GM23338 (cell line): ENCODE data around the gene RPL15. TPM values are rescaled to one million over a fixed set of nuclear protein-coding genes. Genes with fewer than 3 reads are reported as not detected.

Source experiments
- ATAC-seq: fragments of 200-7000 bp; cut with Tn5 transposase; 3 replicates; pipeline ENCODE4 v1.9.1; 2020
- DNase-seq: peaks from one replicate; pipeline ENCODE4 v3.0.0-alpha.2; 2015; ENCODE audit warnings: low spot score
- H2AFZ ChIP-seq: fragments of 200-600 bp; sonication (generic); 2 replicates; pipeline ENCODE4 v1.8.0; 2016; ENCODE audit warnings: antibody characterized with exemption, mild to moderate bottlenecking, moderate library complexity
- H3F3A ChIP-seq: fragments of 200-600 bp; sonication (generic); replicated peaks from 2 replicates; pipeline ENCODE4 v1.8.0; 2017; ENCODE audit warnings: antibody characterized with exemption, mixed run types, low read depth
- H3K27ac ChIP-seq: fragments of 200-600 bp; sonication (generic); 2 replicates; pipeline ENCODE4 v1.6.1; 2016; ENCODE audit warnings: low read depth
- H3K27me3 ChIP-seq: fragments of 200-600 bp; sonication (generic); 2 replicates; pipeline ENCODE4 v1.8.0; 2016; ENCODE audit warnings: mild to moderate bottlenecking, mixed run types, moderate library complexity; ENCODE audit not compliant: insufficient read depth
- H3K36me3 ChIP-seq: fragments of 200-600 bp; sonication (generic); 2 replicates; pipeline ENCODE4 v1.8.0; 2016; ENCODE audit warnings: mild to moderate bottlenecking; ENCODE audit not compliant: insufficient read depth
- H3K4me1 ChIP-seq: fragments of 200-600 bp; sonication (generic); 2 replicates; pipeline ENCODE4 v1.8.0; 2016; ENCODE audit warnings: mild to moderate bottlenecking, moderate library complexity; ENCODE audit not compliant: insufficient read depth
- H3K4me2 ChIP-seq: fragments of 200-600 bp; sonication (generic); 2 replicates; pipeline ENCODE4 v1.7.1; 2017; ENCODE audit warnings: mixed run types
- H3K4me3 ChIP-seq: fragments of 200-600 bp; sonication (generic); 2 replicates; pipeline ENCODE4 v1.6.1; 2016; ENCODE audit warnings: mixed run types
- H3K79me2 ChIP-seq: fragments of 200-600 bp; sonication (generic); replicated peaks from 2 replicates; pipeline ENCODE4 v1.8.0; 2017; ENCODE audit warnings: mild to moderate bottlenecking; ENCODE audit not compliant: insufficient read depth
- H3K9me2 ChIP-seq: fragments of 200-600 bp; sonication (generic); 2 replicates; pipeline ENCODE4 v1.8.0; 2017; ENCODE audit not compliant: insufficient read depth
- H4K20me1 ChIP-seq: fragments of 200-600 bp; sonication (generic); replicated peaks from 2 replicates; pipeline ENCODE4 v1.8.0; 2017; ENCODE audit warnings: mild to moderate bottlenecking; ENCODE audit not compliant: insufficient read depth
- H3K27ac Mint-ChIP-seq: 2 replicates; pipeline ENCODE4 v1.8.0; 2020; ENCODE audit warnings: inconsistent platforms, mild to moderate bottlenecking, moderate library complexity, mixed read lengths
- H3K27me3 Mint-ChIP-seq: 3 replicates; pipeline ENCODE4 v1.8.0; 2022; ENCODE audit warnings: low read depth, mild to moderate bottlenecking, moderate library complexity, mixed read lengths, inconsistent platforms; ENCODE audit not compliant: insufficient read depth, poor library complexity
- H3K36me3 Mint-ChIP-seq: 3 replicates; pipeline ENCODE4 v1.8.0; 2021; ENCODE audit warnings: low read depth, mild to moderate bottlenecking, inconsistent platforms, moderate library complexity, mixed read lengths
- H3K4me1 Mint-ChIP-seq: 3 replicates; pipeline ENCODE4 v1.8.0; 2020; ENCODE audit warnings: mild to moderate bottlenecking, inconsistent platforms, mixed read lengths
- H3K4me3 Mint-ChIP-seq: 3 replicates; pipeline ENCODE4 v1.8.0; 2021; ENCODE audit warnings: moderate library complexity, mild to moderate bottlenecking, inconsistent platforms, mixed read lengths
- H3K9me3 Mint-ChIP-seq: 3 replicates; pipeline ENCODE4 v1.8.0; 2020; ENCODE audit warnings: moderate library complexity, mild to moderate bottlenecking, inconsistent platforms, mixed read lengths
- EZH2 ChIP-seq: fragments of 200-600 bp; sonication (generic); IDR thresholded peaks from one replicate; pipeline ENCODE4 v1.8.0; 2017; ENCODE audit warnings: antibody characterized with exemption, mild to moderate bottlenecking, low read depth; ENCODE audit not compliant: unreplicated experiment
- JUNB ChIP-seq: IDR thresholded peaks from one replicate; pipeline ENCODE4 v1.6.1; 2016; ENCODE audit warnings: antibody characterized with exemption; ENCODE audit not compliant: unreplicated experiment
- ZNF114 ChIP-seq: fragments of 250-450 bp; sonication (Bioruptor Pico); IDR thresholded peaks from 2 replicates; pipeline ENCODE4 v1.5.0; 2020; ENCODE audit warnings: mild to moderate bottlenecking, moderate library complexity
- polyA plus RNA-seq: library from polyadenylated mRNA; unstranded; fragments of >200 nt; fragmentation: Nextera tagmentation; extraction: Ambion mirVana; gene quantifications from 2 replicates; pipeline ENCODE4 v1.2.1, GENCODE V29; 2016
- total RNA-seq: library from RNA; depleted of rRNA; stranded (reverse); fragments of >200 nt; shearing (Covaris generic); gene quantifications from 2 replicates; pipeline ENCODE4 v1.2.3, GENCODE V29; 2014
- TF ChIP-seq, protein P1 (sequence below): fragments of 250-450 bp; sonication (Bioruptor Pico); IDR thresholded peaks from 2 replicates; pipeline ENCODE4 v1.5.0; 2020; ENCODE audit warnings: mild to moderate bottlenecking, moderate library complexity
- TF ChIP-seq, protein P2 (sequence below): IDR thresholded peaks from one replicate; pipeline ENCODE4 v1.6.1; 2018; ENCODE audit warnings: antibody characterized with exemption; ENCODE audit not compliant: unreplicated experiment

The RPL15 gene
- total and polyA plus RNA-seq, 2 experiments from 2014 or later = 2,868 to 3,117 TPM

DNA sequence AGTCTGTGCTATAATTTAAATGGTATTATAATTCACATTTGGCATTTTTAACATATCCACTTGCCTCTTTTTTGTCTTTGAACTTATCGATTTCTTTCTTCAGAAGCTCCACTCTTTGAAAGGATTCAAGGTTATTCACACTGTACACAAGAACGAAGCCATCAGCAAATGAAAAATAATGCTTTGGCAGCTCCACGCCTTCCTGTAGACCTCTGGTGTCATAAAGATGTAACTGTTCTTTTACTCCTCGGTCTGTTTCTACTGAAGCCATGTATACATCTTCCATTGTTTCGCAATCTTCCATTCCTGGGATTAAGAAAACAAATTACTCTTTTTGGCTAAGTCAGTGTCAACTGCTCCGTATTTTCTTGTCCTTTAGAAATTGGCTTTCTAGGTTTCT is 16.2 kb upstream of the RPL15 start:
- Histone ChIP-seq H3K4me3 (no peak overlapping the region), H3K79me2 (no peaks in the 10 kb centered on the region), H3K9me2 (no peaks in the 10 kb centered on the region), H3K27ac (no peak overlapping the region), H4K20me1 (peaks cover 6% of the 10 kb centered on the region; the same call in 1 of the 2 replicates), H3K4me1 (no peaks in the 10 kb centered on the region), H3K27me3 (no peaks in the 10 kb centered on the region), H3K36me3 (peaks cover 20% of the 10 kb centered on the region; the same call in 1 of the 2 replicates), H2AFZ (no peak overlapping the region), H3F3A (no peaks in the 10 kb centered on the region), H3K4me2 (no peak overlapping the region)
- Mint-ChIP-seq H3K9me3 (peaks cover 28% of the 10 kb centered on the region), H3K36me3 (peaks cover 82% of the 10 kb centered on the region), H3K27me3 (peaks cover 8% of the 10 kb centered on the region), H3K4me1 (no peaks in the 10 kb centered on the region; the same call in 2 of the 3 replicates), H3K27ac (no peak overlapping the region), H3K4me3 (no peak overlapping the region)
- TF ChIP-seq JUNB (no peak), EZH2 (no peak), ZNF114 (CRISPR knock-in tag) (no peak)
- TF ChIP-seq, protein P1, sequence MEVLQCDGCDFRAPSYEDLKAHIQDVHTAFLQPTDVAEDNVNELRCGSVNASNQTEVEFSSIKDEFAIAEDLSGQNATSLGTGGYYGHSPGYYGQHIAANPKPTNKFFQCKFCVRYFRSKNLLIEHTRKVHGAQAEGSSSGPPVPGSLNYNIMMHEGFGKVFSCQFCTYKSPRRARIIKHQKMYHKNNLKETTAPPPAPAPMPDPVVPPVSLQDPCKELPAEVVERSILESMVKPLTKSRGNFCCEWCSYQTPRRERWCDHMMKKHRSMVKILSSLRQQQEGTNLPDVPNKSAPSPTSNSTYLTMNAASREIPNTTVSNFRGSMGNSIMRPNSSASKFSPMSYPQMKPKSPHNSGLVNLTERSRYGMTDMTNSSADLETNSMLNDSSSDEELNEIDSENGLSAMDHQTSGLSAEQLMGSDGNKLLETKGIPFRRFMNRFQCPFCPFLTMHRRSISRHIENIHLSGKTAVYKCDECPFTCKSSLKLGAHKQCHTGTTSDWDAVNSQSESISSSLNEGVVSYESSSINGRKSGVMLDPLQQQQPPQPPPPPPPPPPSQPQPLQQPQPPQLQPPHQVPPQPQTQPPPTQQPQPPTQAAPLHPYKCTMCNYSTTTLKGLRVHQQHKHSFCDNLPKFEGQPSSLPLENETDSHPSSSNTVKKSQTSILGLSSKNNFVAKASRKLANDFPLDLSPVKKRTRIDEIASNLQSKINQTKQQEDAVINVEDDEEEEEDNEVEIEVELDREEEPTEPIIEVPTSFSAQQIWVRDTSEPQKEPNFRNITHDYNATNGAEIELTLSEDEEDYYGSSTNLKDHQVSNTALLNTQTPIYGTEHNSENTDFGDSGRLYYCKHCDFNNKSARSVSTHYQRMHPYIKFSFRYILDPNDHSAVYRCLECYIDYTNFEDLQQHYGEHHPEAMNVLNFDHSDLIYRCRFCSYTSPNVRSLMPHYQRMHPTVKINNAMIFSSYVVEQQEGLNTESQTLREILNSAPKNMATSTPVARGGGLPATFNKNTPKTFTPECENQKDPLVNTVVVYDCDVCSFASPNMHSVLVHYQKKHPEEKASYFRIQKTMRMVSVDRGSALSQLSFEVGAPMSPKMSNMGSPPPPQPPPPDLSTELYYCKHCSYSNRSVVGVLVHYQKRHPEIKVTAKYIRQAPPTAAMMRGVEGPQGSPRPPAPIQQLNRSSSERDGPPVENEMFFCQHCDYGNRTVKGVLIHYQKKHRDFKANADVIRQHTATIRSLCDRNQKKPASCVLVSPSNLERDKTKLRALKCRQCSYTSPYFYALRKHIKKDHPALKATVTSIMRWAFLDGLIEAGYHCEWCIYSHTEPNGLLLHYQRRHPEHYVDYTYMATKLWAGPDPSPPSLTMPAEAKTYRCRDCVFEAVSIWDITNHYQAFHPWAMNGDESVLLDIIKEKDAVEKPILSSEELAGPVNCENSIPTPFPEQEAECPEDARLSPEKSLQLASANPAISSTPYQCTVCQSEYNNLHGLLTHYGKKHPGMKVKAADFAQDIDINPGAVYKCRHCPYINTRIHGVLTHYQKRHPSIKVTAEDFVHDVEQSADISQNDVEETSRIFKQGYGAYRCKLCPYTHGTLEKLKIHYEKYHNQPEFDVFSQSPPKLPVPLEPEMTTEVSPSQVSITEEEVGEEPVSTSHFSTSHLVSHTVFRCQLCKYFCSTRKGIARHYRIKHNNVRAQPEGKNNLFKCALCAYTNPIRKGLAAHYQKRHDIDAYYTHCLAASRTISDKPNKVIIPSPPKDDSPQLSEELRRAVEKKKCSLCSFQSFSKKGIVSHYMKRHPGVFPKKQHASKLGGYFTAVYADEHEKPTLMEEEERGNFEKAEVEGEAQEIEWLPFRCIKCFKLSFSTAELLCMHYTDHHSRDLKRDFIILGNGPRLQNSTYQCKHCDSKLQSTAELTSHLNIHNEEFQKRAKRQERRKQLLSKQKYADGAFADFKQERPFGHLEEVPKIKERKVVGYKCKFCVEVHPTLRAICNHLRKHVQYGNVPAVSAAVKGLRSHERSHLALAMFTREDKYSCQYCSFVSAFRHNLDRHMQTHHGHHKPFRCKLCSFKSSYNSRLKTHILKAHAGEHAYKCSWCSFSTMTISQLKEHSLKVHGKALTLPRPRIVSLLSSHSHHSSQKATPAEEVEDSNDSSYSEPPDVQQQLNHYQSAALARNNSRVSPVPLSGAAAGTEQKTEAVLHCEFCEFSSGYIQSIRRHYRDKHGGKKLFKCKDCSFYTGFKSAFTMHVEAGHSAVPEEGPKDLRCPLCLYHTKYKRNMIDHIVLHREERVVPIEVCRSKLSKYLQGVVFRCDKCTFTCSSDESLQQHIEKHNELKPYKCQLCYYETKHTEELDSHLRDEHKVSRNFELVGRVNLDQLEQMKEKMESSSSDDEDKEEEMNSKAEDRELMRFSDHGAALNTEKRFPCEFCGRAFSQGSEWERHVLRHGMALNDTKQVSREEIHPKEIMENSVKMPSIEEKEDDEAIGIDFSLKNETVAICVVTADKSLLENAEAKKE = no peak
- TF ChIP-seq, protein P2, sequence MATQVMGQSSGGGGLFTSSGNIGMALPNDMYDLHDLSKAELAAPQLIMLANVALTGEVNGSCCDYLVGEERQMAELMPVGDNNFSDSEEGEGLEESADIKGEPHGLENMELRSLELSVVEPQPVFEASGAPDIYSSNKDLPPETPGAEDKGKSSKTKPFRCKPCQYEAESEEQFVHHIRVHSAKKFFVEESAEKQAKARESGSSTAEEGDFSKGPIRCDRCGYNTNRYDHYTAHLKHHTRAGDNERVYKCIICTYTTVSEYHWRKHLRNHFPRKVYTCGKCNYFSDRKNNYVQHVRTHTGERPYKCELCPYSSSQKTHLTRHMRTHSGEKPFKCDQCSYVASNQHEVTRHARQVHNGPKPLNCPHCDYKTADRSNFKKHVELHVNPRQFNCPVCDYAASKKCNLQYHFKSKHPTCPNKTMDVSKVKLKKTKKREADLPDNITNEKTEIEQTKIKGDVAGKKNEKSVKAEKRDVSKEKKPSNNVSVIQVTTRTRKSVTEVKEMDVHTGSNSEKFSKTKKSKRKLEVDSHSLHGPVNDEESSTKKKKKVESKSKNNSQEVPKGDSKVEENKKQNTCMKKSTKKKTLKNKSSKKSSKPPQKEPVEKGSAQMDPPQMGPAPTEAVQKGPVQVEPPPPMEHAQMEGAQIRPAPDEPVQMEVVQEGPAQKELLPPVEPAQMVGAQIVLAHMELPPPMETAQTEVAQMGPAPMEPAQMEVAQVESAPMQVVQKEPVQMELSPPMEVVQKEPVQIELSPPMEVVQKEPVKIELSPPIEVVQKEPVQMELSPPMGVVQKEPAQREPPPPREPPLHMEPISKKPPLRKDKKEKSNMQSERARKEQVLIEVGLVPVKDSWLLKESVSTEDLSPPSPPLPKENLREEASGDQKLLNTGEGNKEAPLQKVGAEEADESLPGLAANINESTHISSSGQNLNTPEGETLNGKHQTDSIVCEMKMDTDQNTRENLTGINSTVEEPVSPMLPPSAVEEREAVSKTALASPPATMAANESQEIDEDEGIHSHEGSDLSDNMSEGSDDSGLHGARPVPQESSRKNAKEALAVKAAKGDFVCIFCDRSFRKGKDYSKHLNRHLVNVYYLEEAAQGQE = no peak
- DNase-seq (no peak), ATAC-seq (no peak)
